Choroid plexus epithelial cell (primary cell): ENCODE results near the gene MT1M.

Experiments used
- DNase-seq: peaks from one replicate; pipeline ENCODE4 v3.0.0-alpha.2; 2010; ENCODE audit warnings: low read depth
- H3K4me3 ChIP-seq: 2 replicates; pipeline ENCODE4 v1.5.1; 2011; ENCODE audit warnings: low read depth, mild to moderate bottlenecking, control low read depth, low read length, moderate library complexity
- CTCF ChIP-seq: conservative IDR thresholded peaks from 2 replicates; pipeline ENCODE4 v1.5.1; 2011; ENCODE audit warnings: low read depth, mild to moderate bottlenecking, control low read depth, inconsistent platforms, low read length, moderate library complexity

The MT1M gene

GRCh38 chr16:56679078-56679730 is 46.7 kb downstream of the MT1M start:
- TF ChIP-seq CTCF = no peak
- no peak overlapping the region for H3K4me3 ChIP-seq
- DNase-seq = no peak

GRCh38 chr16:56679818-56680217 is 47.4 kb downstream of the MT1M start:
- no peak overlapping the region for H3K4me3 ChIP-seq
- no peak for DNase-seq
- TF ChIP-seq CTCF = no peak

- peak within 1 kb of the TSS; percentile 69 for H3K4me3 ChIP-seq
- DNase-seq = peak; percentile 88
- no peak for TF ChIP-seq CTCF
Observed at GRCh38 chr16:56681939-56682702, 49.7 kb downstream of the MT1M start, which contains the start of gene MT1X. TSS of gene MT1X (plus strand) at chr16:56682470. CDS start at chr16:56682541, 71 bp downstream.

GRCh38 chr16:56682703-56683397 is 50.4 kb downstream of the MT1M start:
- TF ChIP-seq CTCF = no peak
- H3K4me3 ChIP-seq = peak overlapping the region; percentile 69
- no peak for DNase-seq
